Activated CD4-positive, alpha-beta memory T cell treated with anti-CD3 and anti-CD28 coated beads, Interleukin-2, amount 10 ng/mL, durations not matched to agents 7 days and 5 days (primary cell): ENCODE results near the gene ATRN. TPM values are rescaled to one million over a fixed set of nuclear protein-coding genes. Genes with fewer than 3 reads are reported as not detected.

Source experiments
- CTCF ChIA-PET: fragments of 350-600 bp; sonication (Branson Sonifier 250); formaldehyde crosslinking; loops from one replicate; lab custom pipeline; 2021; ENCODE audit warnings: antibody characterized with exemption, inconsistent platforms; lab: Charles Lee
- POLR2A ChIA-PET: fragments of 350-600 bp; sonication (Branson Sonifier 250); formaldehyde crosslinking; loops from one replicate; lab custom pipeline; 2021; ENCODE audit warnings: antibody characterized with exemption; lab: Charles Lee
- DNase-seq: peaks from one replicate; pipeline ENCODE4 v3.0.0-alpha.2; 2020
- H3K27ac Mint-ChIP-seq: one replicate; pipeline ENCODE4 v1.8.0; 2021; ENCODE audit warnings: mild to moderate bottlenecking, mixed read lengths
- H3K27me3 Mint-ChIP-seq: one replicate; pipeline ENCODE4 v1.8.0; 2021; ENCODE audit warnings: mixed read lengths
- H3K36me3 Mint-ChIP-seq: one replicate; pipeline ENCODE4 v1.8.0; 2021; ENCODE audit warnings: low read depth, mixed read lengths
- H3K4me1 Mint-ChIP-seq: one replicate; pipeline ENCODE4 v1.8.0; 2021; ENCODE audit warnings: mixed read lengths
- H3K4me3 Mint-ChIP-seq: one replicate; pipeline ENCODE4 v1.8.0; 2021; ENCODE audit warnings: mild to moderate bottlenecking, mixed read lengths
- H3K9me3 Mint-ChIP-seq: one replicate; pipeline ENCODE4 v1.8.0; 2021; ENCODE audit warnings: mixed read lengths
- total RNA-seq, 2 experiments: library from RNA; stranded (reverse); gene quantifications; one replicate each; pipeline ENCODE4 v1.2.3, GENCODE V29; 2021

ATRN gene
- total RNA-seq, 2 experiments from 2014 or later, result 7.8 to 8.1 TPM

- Mint-ChIP-seq H3K4me3 (no peak overlapping the region), H3K36me3 (no peaks in the 10 kb centered on the region), H3K9me3 (no peaks in the 10 kb centered on the region), H3K4me1 (no peaks in the 10 kb centered on the region), H3K27me3 (no peaks in the 10 kb centered on the region), H3K27ac (no peak overlapping the region)
- POLR2A ChIA-PET, result no interaction called here
- no peak for DNase-seq
- CTCF ChIA-PET, result interaction anchor here (1.0 to 1.2 kb wide), 2 partner anchors 9 to 13 kb away, joined by 3 read pairs; no protein-coding TSS in a partner anchor
These were observed 227.8 kb downstream of the ATRN start for GRCh38 chr20:3698591-3699001.

- ChIA-PET CTCF (interaction anchor here (1.2 kb wide), 1 partner anchor 12 kb away, joined by 3 read pairs; no protein-coding TSS in a partner anchor), POLR2A (no interaction called here)
- no peak for DNase-seq
- H3K4me3 Mint-ChIP-seq, result no peak overlapping the region
- no peak overlapping the region for H3K27ac Mint-ChIP-seq
- H3K36me3 Mint-ChIP-seq, result no peaks in the 10 kb centered on the region
- no peaks in the 10 kb centered on the region for H3K9me3 Mint-ChIP-seq
- no peaks in the 10 kb centered on the region for H3K4me1 Mint-ChIP-seq
- H3K27me3 Mint-ChIP-seq, result no peaks in the 10 kb centered on the region
These were observed 228.2 kb downstream of the ATRN start for GRCh38 chr20:3699037-3699436.

Other genes starting within 250 kb of the ATRN start
- gene SLC4A11, start 231.8 kb upstream of the ATRN start, total RNA-seq, result 1 to 10 TPM; 1.6 to 1.8 TPM
- gene DNAAF9, start 63.3 kb upstream of the ATRN start, total RNA-seq, result 1 to 10 TPM; 3.5 to 3.9 TPM
- gene GFRA4, start 192.4 kb downstream of the ATRN start, total RNA-seq, result not detected
- gene ADAM33, start 211.0 kb downstream of the ATRN start, total RNA-seq, result not detected
- gene SIGLEC1, start 241.6 kb downstream of the ATRN start, total RNA-seq, result under 1 TPM in 1 of 2 experiments, not detected in 1; 0.03 TPM